GM21390 (cell line): ENCODE measurements around the gene SPI1.

Source experiments
- ATAC-seq: cut with Tn5 transposase; IDR thresholded peaks from one replicate; pipeline ENCODE4 v1.9.1; 2021; ENCODE audit not compliant: unreplicated experiment

SPI1 gene

DNA sequence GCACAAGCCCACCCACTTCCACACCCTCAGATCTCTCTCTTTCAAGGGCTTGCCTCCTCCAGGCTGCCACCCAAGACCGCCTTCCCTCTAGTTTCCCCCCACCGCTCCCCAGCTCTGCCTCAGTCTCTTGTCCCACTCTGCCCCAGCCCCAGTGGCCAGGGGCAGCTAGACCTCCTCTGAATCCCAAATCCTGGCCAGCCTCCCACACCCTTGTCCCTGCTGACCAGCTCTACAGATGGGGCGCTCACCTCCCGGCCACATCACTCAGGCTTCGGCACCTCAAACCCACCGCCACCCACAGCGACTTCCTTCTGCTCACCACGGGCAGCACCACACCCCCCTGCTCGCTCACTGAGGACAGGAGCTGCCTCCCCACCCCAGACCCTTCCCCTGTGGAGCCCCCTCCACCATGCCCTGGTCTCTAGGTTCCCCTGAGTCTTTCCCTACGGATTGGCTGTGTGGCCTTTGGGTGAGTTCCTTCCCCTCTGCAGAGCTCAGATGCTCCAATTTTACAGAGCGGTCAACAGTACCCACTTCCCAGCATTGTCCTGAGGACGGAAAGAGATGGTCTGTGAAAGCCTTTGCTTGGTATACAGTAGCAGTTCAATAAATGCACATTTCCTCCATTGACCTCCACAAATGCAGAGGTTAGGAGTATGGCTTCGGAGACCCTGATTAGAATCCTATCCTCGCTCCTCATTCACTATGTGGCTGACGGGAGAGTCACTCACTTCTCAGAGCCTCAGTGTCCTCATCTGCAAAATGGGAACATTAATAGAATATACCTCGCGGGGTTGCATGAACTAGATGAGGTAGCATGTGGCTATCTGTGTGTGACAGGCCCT, 11.5 kb upstream of the SPI1 start:
- ATAC-seq, result no peak

- ATAC-seq, result no peak
Observed at GRCh38 chr11:47388697-47389576, 10.6 kb upstream of the SPI1 start.

- ATAC-seq, result no peak
Observed at GRCh38 chr11:47387944-47388696, 9.8 kb upstream of the SPI1 start.

- ATAC-seq, result no peak
Observed at GRCh38 chr11:47384498-47384897, 6.2 kb upstream of the SPI1 start.

DNA sequence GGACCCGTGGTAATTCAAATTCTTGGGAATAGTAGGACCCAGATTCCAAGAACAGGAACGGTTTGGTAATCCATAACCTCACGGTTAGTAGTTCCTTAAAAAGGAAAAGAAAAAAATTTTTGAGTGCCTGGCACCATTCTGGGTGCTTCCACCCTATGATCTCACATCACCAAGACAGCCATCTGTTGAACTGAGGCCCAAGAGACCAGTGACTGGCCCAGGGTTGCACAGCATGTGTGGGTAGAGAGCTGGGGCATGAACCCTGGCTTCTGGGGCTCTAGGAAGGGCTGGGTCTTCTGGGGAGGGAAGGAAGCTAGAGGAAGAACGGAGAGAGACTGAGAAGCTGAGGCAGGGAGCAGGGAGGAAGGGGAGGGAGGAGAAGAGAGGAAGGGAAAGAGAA, 4.7 kb upstream of the SPI1 start:
- no peak for ATAC-seq

GRCh38 chr11:47380078-47380477, 1.7 kb upstream of the SPI1 start:
- ATAC-seq, result no peak

- no peak for ATAC-seq
Observed at GRCh38 chr11:47379317-47379716, 970 bp upstream of the SPI1 start.

DNA sequence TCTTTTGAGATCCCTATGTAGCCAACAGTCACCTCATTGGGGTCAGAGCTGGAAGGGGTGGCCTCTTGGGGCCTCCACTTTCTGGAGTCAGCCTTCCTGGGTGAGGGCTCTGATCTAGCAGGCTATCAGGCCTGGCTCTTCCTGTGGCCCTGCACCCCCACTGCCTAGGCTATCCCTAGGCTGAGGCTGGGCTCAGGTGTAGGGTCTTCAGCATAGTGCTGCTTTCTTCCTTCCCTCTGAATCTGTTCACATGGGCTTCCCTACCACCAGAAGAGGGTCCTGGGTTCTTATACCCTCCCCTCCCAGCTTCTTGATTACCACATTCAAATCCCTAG, 456 bp upstream of the SPI1 start:
- peak; percentile 12 for ATAC-seq

DNA sequence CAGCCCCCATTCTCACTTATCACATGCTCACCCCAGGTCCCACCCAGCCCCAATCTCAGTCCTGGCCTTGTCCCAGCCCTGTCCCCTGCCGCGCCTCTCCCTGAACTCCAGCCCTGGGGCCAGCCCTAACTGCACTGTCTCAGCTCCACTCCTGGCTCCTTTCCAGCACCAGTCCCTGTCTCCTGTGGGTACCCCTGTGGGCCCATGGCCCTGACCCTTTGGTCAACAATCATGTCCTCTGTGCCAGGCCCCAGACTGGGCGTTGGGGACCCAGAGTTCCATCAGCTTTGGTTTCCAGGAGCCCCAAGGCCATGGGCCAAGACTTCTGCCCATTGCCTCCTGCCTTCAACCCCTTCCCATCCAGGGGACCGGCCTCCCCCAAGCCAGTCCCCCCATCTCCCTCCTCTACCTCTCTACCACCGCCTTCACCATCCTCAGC, 757 bp downstream of the SPI1 start:
- no peak for ATAC-seq

DNA sequence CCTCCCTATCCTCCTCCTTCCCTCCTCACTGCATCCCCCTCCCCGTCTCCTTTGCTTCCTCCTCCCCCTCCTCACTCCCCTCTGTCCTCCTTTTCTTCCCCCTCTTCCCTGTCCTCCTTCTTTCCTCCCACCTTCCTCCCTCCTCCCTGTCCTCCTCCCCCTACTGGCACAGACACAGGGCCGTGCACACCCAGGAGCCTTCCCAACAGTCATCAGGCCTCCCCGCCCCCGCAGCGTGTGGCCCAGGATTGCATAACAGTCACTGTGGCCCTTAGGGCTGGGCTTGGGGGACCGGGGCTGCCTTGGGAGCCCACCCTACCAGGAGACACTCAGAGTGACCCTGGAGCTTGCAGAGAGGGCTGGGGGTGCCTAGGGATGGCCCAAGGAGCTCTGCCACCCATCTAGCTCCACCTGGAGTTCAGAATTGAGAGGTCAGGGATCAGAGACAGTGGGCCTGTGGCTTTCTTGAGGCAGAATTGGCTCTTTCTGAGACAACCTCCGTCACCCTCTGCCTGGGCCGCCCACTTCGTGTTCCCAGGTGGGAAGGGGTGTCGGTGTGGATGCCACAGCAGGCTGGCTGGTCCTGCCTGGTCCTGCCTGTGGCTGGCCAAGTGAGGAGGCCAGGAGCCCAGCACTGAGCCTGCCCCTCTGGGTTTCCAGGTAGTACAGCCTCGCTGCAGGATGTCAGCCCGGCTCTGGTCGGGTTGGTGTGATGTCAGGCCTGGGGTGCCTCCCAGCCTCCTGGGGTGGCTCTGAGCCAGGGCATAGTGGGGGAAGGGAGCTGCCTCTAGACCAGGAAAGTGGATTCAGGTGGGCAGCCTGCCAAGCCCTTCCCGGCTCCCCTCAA, 1.6 kb downstream of the SPI1 start:
- peak; percentile 37 for ATAC-seq

GRCh38 chr11:47376107-47376524, 2.2 kb downstream of the SPI1 start:
- no peak for ATAC-seq

DNA sequence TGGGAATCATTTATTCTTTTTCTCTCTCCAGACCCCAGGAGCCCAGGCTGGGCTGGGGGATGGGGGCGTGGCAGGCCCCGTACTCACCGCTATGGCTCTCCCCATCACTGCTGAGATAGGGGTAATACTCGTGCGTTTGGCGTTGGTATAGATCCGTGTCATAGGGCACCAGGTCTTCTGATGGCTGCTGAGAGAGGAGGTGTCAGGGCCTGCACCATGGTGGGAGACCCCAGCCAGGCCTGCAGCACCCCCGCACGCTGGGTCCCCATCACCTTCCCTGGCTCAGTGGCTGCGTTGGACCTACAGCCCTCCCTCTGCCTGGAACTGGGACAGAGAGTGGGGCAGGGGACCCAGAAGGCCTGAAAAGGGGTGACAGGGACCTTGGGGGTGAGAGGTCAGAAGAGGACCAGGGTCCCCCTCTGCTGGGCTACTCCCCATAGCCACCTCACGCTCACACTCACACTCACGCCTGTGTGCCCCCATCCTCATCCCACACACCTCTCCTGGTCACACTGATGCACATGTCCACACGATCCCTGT, 2.7 kb downstream of the SPI1 start:
- ATAC-seq, result no peak

- no peak for ATAC-seq
Observed at GRCh38 chr11:47375020-47375419, 3.3 kb downstream of the SPI1 start.

GRCh38 chr11:47374720-47375019, 3.7 kb downstream of the SPI1 start:
- ATAC-seq, result no peak

- ATAC-seq, result no peak
Observed at GRCh38 chr11:47373876-47374719, 4.2 kb downstream of the SPI1 start.

DNA sequence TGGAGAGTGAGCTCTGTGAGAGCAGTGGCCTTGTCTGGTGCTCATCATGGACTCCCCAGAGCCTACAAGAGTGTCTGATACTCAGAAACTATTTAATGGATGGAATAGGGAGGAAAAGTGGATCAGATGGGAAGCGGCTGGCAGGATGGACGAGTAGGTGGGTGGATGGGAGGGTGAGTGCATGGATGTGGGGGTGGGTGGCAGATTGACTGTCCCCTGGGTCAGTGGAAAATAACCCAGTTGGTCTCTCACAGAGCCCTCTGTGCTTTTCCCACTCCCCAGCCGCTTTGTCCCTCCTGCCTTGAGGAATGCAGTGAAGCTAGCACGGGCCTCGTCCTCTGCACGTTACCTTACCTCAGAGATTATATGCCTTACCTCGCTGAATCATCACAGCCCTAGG, 5.9 kb downstream of the SPI1 start:
- ATAC-seq, result no peak

- no peak for ATAC-seq
Observed at GRCh38 chr11:47369676-47370075, 8.7 kb downstream of the SPI1 start.

DNA sequence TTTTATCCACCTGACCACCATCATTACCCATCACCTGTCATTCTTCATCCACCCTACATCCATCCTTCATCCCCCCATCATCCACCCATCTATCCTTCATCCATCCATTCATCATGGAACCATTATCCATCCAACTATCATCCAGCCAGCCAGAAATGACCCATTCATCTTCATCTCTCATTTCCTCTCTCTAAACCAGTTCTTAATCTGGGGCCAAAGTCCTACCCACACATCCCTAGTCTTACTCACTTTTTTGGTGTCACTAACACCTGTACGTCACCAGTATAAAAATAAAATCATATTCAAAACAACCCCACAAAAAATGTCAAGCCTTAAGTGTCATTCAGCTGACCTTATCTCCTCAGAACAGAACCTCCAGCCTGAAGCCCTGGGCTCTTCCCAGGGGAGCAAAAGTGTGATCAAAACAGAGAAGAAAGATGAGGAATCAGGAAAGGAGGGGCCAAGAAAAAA, 12.3 kb downstream of the SPI1 start:
- ATAC-seq, result no peak

GRCh38 chr11:47361419-47361818, 16.9 kb downstream of the SPI1 start:
- no peak for ATAC-seq
